Activated CD4-positive, alpha-beta T cell treated with anti-CD3 and anti-CD28 coated beads, Interleukin-2, amount 50 U/mL, for 16 hours (primary cell): ENCODE results near the gene TUBA3E.
"Not testable (repeated sequence)": the region's sequence is repeated elsewhere in the genome, so short reads cannot be mapped to it uniquely, and the experiment has no call there.

Experiments used
- DNase-seq: peaks from one replicate; pipeline ENCODE4 v3.0.0-alpha.2; 2020

TUBA3E gene

GRCh38 chr2:130142396-130143265, 55.6 kb downstream of the TUBA3E start:
- DNase-seq: not testable (repeated sequence)
